Inflammatory macrophage treated with lipopolysaccharide for 4 hours (primary cell): ENCODE data around the gene EVL.

Source experiments
- DNase-seq: peaks from one replicate; pipeline ENCODE4 v3.0.0-alpha.2; 2020

Gene EVL

GRCh38 chr14:100067971-100068959 is 3.0 kb downstream of the EVL start:
- DNase-seq, result peak; percentile 89

DNA sequence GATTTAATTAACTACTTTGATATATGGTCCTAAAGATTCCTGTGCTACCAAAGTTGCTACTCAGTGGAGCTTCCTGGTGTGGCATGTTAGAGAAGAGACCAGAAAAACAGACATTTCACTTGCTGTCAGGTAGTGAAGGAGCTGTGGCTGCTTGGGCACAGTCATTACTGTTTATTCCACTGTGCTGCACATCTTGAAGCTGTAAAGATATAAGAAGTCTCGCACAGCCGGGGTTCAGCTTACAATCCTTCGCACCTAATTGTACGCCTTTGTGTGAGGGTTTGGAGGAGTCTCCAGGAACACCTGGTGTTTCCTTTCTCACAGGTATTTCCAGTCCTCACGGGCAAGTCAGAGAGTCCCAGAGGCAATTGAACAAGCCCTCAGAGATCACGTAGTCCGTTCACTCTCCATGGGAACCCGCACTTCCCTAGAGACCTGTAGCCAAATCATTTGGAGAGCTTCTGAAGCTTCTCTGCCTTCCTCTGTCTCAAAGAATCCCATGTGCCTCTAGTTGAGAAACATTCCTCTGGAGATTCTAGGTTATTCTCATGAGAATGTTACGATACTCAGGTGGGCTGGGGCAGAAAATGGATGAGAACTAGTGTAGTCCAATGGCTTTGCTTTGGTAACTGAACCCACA is 4.1 kb downstream of the EVL start:
- DNase-seq, result no peak

DNA sequence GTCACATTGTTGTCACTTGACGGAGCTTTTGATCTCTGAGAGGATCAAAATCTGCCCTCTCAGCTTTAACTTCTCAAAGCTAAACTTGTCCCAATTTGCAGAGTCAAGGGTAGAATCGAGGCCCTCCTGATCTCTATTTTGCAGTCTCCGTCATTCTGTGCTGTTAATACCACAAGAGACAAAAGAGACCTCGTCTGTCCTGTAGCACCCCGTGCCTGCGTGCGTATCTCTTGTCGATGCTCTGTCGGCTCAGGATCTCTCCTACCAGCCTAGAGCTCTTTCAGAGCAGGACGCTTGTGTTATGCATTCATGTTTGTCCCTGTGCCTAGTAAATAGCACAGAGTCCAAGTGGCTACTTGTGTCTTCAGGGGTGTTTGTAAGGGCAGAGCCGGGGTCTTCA is 5.1 kb downstream of the EVL start:
- DNase-seq, result no peak

DNA sequence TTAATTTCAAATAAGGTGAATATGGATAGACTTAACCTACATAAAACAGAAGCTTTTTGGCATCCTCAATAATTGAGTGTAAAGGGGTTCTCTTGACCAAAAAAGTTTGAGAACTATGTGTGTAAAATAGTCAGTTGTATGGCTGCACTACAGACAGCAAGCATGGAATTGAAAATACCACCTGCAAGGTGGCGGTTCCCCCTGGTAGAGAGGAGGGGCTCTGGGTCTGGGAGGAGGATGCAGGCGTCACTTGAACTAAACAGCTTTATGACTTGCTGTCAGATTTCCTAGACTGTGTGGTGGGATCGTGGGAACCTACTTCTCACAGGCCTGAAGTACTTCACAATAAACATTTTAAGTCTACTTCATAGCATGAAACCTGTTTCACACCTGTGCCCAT is 6.3 kb downstream of the EVL start:
- no peak for DNase-seq

DNA sequence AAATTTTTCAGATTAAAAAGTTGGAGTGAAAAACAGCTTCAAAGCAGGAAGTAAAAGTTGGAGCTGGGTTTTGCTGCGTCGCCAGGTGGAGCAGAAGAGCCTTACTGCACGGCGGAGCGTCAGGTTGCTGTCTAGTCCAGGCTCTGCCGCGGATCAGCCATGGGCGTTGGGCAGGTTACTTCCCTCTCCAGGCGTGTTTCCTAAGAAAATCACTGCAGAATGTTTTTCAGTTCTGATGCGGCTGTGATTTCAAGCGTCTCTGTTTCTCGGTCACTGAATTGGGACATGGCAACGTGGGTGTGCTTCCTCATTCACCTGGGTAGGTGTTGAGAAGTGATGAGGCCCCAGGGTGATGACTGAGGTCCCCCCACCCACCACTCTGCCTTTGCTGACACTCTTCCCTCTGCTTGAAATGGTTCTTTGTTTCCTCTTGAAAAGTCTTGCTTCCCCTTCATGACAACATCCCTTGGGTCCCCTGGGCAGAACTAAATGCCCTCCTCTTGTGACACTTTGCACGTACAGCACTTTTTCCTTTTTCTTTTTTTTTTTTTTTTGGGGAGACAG is 7.6 kb downstream of the EVL start:
- peak; percentile 97 for DNase-seq

DNA sequence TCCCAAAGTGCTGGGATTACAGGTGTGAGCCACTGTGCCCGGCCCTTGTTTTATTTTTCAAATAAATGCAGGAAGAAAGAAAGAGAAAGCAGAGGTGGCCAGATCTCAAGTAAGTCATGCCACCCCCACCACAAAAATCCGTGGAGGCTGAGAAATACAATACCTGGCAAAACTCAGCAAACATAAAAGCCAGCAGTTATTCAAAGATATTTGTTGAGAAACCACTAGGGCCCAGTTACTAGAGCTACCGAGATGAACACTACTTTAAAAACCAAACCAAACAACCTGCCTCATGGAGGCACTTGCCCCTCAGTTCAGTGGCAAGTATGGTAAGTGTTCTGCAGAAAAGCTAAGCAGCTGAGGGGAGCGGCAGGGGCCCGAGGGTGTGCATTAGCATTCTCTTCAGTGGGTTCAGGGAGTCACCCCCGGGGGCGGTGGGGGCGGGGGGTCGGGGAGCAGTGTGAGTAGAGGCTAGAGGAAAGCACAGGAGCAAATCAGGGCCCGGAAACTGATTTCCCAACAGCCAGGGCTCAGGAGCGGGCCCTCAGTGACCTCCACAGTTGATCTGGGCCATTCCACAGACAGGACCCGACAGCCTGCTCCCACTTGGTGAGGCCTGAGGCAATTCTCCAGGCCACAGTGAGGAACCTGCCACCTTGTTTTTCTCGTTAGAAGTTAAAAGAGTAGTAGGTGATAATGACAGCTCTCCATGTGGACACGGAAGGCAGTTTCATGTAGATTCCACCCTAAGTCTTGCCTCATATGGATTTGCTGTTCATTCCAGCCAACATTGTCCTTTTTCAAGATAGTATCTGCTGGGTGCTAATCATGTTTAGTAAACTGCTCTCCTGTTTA is 8.6 kb downstream of the EVL start:
- DNase-seq, result peak; percentile 42

DNA sequence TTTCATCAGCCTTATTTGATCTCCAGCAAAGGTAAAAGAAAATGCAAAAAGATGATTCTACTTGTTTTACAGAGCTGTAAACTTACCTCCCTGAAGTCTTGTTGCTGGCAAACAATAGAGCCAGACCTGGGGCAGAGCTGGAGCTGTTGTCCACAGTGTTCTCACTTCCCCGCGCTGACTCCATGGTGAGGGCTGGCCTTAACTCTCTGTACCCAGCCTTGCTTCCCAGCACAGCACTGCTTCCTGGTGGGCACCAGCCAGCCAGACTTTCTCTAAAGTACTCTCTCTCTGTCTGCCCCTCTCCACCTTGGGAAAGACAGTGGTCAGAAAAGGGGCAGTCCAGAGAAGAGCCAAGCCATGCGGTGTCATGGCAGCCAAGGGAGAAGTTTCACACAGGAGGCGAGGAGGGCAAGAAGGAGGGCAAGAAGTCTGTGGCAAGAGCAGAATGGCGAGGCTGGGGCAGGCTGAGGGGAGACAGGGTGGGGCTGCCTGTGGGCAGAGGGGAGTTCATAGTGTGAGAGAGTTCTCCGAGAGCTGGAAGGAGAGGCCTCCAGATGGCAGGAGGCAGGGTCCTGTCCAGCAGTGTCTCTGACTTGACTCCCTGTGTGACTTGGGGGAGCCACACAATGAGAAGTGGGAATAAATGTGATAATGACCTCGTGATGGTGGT is 9.3 kb downstream of the EVL start:
- peak; percentile 46 for DNase-seq

- no peak for DNase-seq
Measured at GRCh38 chr14:100075681-100076080, 10.5 kb downstream of the EVL start.

- peak; percentile 97 for DNase-seq
Measured at GRCh38 chr14:100076133-100076532, 10.9 kb downstream of the EVL start.

DNA sequence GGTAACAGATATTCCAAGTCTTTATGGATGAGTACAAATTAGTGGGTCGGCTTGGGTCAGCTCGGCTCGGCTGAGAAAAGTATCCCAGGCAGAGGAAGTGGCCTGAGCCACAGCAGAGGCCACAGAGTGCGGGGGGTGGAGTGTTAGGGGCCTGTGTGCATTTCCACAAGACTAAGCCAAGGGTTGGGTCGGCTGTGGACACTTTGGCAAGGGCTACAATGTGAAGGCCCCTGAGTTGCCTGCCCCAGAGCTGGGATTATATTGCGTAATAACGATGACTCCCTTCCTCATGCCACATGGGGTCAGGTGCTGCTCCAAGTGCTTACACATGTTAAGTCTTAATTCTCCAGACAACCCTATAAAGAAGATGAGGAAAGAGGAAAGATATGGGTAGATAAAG is 11.4 kb downstream of the EVL start:
- peak; percentile 86 for DNase-seq

- DNase-seq, result no peak
Measured at GRCh38 chr14:100077441-100077840, 12.2 kb downstream of the EVL start.

GRCh38 chr14:100078216-100078803 is 13.1 kb downstream of the EVL start:
- no peak for DNase-seq

DNA sequence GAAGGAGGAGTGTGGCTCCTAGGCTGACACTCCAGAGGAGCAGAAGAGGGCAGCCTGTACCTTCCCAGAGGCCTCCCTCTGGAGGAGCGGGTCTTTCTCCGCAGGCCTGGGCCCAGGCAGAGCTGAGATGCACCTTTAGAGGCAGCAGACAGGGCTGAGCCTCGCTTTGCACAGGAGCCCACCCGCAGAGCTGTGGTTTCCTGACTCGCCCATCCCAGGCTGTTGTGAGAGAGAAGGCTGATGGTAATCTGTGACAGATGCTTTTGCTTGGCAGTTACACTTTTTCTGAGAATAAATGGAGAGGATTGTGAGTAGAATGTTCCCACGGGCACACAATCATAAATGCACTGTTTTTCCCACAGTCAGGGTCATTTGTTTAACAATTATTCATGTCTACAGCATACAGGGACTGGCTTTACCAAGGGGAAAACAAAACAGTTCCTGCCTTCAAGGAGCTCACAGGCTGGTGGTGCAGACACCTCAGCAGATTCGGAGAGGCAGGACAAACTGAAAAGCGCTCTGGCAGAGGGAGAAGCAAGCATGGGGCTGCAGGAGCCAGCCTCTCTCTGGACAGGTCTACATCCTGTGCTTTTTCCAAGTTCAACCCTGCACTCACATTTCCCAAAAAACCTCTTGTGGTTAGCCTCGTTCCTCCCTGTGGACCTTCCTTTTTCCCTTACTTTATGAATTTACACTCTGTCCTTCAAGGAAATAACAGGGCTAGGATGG is 13.9 kb downstream of the EVL start:
- no peak for DNase-seq

GRCh38 chr14:100079726-100080005 is 14.4 kb downstream of the EVL start:
- DNase-seq, result no peak

DNA sequence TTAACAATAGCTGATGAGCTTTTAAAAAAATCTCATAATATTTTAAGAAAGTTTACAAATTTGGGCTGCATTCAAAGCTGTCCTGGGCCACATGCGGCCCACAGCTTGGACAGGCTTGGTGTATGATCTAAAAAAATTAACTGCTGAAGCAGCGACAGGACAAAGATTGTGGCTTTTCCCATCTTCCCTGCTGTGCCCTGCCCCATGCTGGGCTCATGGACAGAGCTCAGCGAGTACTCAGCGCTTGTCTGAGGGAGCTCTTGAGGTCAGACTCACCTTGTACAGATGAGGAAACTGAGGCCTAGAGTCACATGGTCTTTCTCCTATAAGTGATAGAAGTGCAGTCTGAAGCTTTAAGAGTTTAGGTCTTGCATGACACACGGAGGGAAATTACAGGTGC is 15.0 kb downstream of the EVL start:
- DNase-seq, result no peak

- DNase-seq, result no peak
Measured at GRCh38 chr14:100081997-100082625, 16.9 kb downstream of the EVL start.

DNA sequence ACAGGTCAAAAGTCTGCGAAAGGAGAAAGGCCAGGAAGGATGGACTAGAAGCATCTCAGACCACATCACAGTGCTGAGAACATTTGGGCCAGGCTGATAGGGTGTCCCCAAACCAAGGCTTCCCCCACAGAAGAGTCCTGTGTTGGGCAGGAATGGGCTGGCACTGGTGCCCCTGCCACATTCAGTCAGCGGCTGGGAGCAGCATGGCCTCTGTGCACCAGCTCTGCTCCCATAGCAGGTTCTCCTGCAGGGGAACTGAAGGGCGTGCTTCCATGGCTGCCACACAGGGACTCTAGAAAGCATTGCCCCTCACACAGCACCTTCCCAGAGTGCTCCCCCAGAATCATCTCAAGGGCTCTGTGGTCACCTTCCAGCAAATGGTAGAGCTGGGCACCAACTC is 17.5 kb downstream of the EVL start:
- DNase-seq, result no peak

GRCh38 chr14:100083706-100084105 is 18.5 kb downstream of the EVL start:
- peak; percentile 47 for DNase-seq

DNA sequence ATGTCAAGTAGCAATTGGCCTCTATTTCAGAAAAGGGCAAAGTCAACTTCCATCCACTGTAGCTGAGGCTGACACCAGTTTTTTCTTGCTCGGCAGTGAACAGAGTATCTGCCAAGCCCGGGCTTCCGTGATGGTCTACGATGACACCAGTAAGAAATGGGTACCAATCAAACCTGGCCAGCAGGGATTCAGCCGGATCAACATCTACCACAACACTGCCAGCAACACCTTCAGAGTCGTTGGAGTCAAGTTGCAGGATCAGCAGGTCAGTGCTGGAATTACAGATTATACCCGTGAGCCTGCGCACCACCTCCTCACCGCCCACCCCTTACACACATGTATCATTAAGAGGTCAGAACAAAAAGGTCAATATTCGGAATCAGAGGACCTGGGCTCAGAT is 19.4 kb downstream of the EVL start:
- no peak for DNase-seq

GRCh38 chr14:100085462-100085861 is 20.2 kb downstream of the EVL start:
- DNase-seq, result no peak

DNA sequence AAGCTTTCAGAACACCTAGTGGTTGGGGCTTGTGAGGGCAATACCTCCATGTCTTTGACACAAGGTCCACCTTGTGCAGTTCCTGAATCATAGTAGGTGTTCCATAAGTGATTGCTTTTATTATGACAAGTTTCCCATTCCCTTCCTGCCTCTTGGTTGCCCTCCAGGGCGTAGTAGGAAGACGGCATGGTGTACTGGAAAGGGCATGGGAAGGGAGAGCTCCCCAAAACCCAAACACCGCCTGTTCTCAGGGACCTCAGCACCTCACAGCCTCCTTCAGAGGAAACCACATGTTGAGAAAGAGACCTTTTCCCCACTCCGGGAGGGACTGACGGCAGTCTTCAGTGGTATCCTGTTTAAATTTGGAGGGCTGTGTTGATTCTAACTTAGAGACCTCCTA is 21.1 kb downstream of the EVL start:
- no peak for DNase-seq
